ENCODE data around the gene PLTP. TPM values are rescaled to one million over a fixed set of nuclear protein-coding genes. Genes with fewer than 3 reads are reported as not detected.

Gene PLTP
- total and polyA plus RNA-seq, 2 donors (not counting 3 experiments of a cell fraction or from before 2014, with no cell fraction given): 62.1 to 118 TPM

DNA sequence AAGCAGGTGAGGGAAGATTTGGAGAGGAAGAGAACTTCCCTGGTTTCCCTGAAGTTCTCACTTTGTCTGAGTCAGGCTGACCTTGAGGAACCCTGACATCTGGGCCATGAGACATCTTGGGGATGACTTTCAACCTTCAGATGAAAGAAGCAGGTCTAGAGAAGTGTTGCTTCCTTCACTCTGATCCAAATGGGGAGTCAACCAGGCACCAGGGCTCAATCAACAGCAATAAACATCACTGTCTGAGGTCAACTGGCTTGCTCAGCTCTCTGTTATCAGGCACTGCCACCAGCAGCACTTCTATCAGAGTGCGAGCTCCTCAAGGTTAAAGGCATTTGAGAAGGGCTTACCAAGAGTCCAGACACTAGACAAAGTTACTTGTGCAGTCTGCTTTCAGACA, 61.0 kb downstream of the PLTP start:
- H3K4me2 ChIP-seq (ENCODE audit: insufficient read depth, low read length): no peak overlapping the region
- intact Hi-C loops (cut with micrococcal nuclease) (no loop called here), dilution Hi-C loops (cut with MboI; ENCODE audit: extremely low pct_ligation_motif_present, low sequenced_read_pairs) (no loop called here)
- TF ChIP-seq EZH2 (IDR thresholded peaks at IDR 0.05; ENCODE audit: borderline replicate concordance, low read depth, low read length, severe bottlenecking): no peak
- TF ChIP-seq, protein P1, sequence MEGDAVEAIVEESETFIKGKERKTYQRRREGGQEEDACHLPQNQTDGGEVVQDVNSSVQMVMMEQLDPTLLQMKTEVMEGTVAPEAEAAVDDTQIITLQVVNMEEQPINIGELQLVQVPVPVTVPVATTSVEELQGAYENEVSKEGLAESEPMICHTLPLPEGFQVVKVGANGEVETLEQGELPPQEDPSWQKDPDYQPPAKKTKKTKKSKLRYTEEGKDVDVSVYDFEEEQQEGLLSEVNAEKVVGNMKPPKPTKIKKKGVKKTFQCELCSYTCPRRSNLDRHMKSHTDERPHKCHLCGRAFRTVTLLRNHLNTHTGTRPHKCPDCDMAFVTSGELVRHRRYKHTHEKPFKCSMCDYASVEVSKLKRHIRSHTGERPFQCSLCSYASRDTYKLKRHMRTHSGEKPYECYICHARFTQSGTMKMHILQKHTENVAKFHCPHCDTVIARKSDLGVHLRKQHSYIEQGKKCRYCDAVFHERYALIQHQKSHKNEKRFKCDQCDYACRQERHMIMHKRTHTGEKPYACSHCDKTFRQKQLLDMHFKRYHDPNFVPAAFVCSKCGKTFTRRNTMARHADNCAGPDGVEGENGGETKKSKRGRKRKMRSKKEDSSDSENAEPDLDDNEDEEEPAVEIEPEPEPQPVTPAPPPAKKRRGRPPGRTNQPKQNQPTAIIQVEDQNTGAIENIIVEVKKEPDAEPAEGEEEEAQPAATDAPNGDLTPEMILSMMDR (IDR thresholded peaks at IDR 0.05; ENCODE audit: extremely low read depth in 1 of 2, insufficient read depth in 1 of 2, low read depth in 1 of 2, low read length in 2 of 2): no peak
- TF ChIP-seq MYC (IDR thresholded peaks at IDR 0.05; ENCODE audit: low read depth, low read length): no peak
- no peak for TF ChIP-seq JUN (IDR thresholded peaks at IDR 0.05; ENCODE audit: borderline replicate concordance, insufficient read depth, insufficient read length, low read depth)
- TF ChIP-seq POLR2AphosphoS5 (IDR thresholded peaks at IDR 0.05; ENCODE audit: insufficient read depth, low read depth, low read length): no peak
- peaks cover 0 to 12% of the 10 kb centered on the region in 2 experiments for H3K36me3 ChIP-seq (ENCODE audit: control insufficient read depth in 2 of 2, extremely low read depth in 1 of 2, insufficient read depth in 2 of 2, low read length in 2 of 2)
- no peak for DNase-seq (ENCODE audit: low read depth, low spot score)
- H3K9me1 ChIP-seq (replicated peaks; ENCODE audit: control insufficient read depth, extremely low read depth, insufficient read depth, low read length): no peaks in the 10 kb centered on the region
- no peak overlapping the region for H2AFZ ChIP-seq (ENCODE audit: low read depth, low read length)
- H3K9me3 ChIP-seq (replicated peaks; ENCODE audit: control insufficient read depth, insufficient read depth, low read length): no peaks in the 10 kb centered on the region
- H3K9ac ChIP-seq (replicated peaks; ENCODE audit: extremely low read depth, insufficient read depth, low read length): no peak overlapping the region
- no peaks in the 10 kb centered on the region for H3K4me1 ChIP-seq (ENCODE audit: control insufficient read depth, extremely low read depth, insufficient read depth, low read length)
- H3K79me2 ChIP-seq (ENCODE audit: control insufficient read depth, insufficient read depth, low read length): peaks cover 3% of the 10 kb centered on the region
- no peaks in the 10 kb centered on the region for H4K20me1 ChIP-seq (replicated peaks; ENCODE audit: control insufficient read depth, extremely low read depth, insufficient read depth, low read length)
- H3K4me3 ChIP-seq (replicated peaks in 1 of 3; ENCODE audit: insufficient read depth in 1 of 3, low read depth in 1 of 3, low read length in 3 of 3): no peak overlapping the region
- FAIRE-seq: no peak
- H3K27me3 ChIP-seq (ENCODE audit: control insufficient read depth in 2 of 2, insufficient read depth in 2 of 2, low read length in 2 of 2): no peaks in the 10 kb centered on the region
- BruUV-seq (replicated peaks): no TSS peak
- ChIA-PET CTCF (no interaction called here), POLR2A (no interaction called here)
- H3K27ac ChIP-seq (ENCODE audit: insufficient read depth, low read depth, low read length): no peak overlapping the region

GRCh38 chr20:45850238-45850637, 61.7 kb downstream of the PLTP start:
- Histone ChIP-seq H4K20me1 (replicated peaks; ENCODE audit: control insufficient read depth, extremely low read depth, insufficient read depth, low read length) (no peaks in the 10 kb centered on the region), H3K36me3 (ENCODE audit: control insufficient read depth in 2 of 2, extremely low read depth in 1 of 2, insufficient read depth in 2 of 2, low read length in 2 of 2) (peaks cover 0 to 14% of the 10 kb centered on the region in 2 experiments), H3K4me1 (ENCODE audit: control insufficient read depth, extremely low read depth, insufficient read depth, low read length) (no peaks in the 10 kb centered on the region), H3K27me3 (ENCODE audit: control insufficient read depth in 2 of 2, insufficient read depth in 2 of 2, low read length in 2 of 2) (no peaks in the 10 kb centered on the region), H2AFZ (ENCODE audit: low read depth, low read length) (no peak overlapping the region), H3K79me2 (ENCODE audit: control insufficient read depth, insufficient read depth, low read length) (peaks cover 3% of the 10 kb centered on the region), H3K27ac (ENCODE audit: insufficient read depth, low read depth, low read length) (no peak overlapping the region), H3K4me3 (replicated peaks in 1 of 3; ENCODE audit: insufficient read depth in 1 of 3, low read depth in 1 of 3, low read length in 3 of 3) (no peak overlapping the region), H3K9ac (replicated peaks; ENCODE audit: extremely low read depth, insufficient read depth, low read length) (no peak overlapping the region), H3K9me1 (replicated peaks; ENCODE audit: control insufficient read depth, extremely low read depth, insufficient read depth, low read length) (no peaks in the 10 kb centered on the region), H3K9me3 (replicated peaks; ENCODE audit: control insufficient read depth, insufficient read depth, low read length) (no peaks in the 10 kb centered on the region), H3K4me2 (ENCODE audit: insufficient read depth, low read length) (no peak overlapping the region)
- dilution Hi-C loops (cut with MboI; ENCODE audit: extremely low pct_ligation_motif_present, low sequenced_read_pairs) (no loop called here), intact Hi-C loops (cut with micrococcal nuclease) (no loop called here)
- no peak for FAIRE-seq
- POLR2A ChIA-PET: no interaction called here
- DNase-seq (ENCODE audit: low read depth, low spot score): no peak
- CTCF ChIA-PET: interaction anchor here (0.8 to 1.1 kb wide), 2 partner anchors 10 to 32 kb away, joined by 3 read pairs; no protein-coding TSS in a partner anchor
- no peak for TF ChIP-seq POLR2AphosphoS5 (IDR thresholded peaks at IDR 0.05; ENCODE audit: insufficient read depth, low read depth, low read length)
- TF ChIP-seq, protein P2, sequence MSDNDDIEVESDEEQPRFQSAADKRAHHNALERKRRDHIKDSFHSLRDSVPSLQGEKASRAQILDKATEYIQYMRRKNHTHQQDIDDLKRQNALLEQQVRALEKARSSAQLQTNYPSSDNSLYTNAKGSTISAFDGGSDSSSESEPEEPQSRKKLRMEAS (IDR thresholded peaks at IDR 0.05; ENCODE audit: insufficient read depth, insufficient read length): no peak
- TF ChIP-seq GATA2 (IDR thresholded peaks at IDR 0.05; ENCODE audit: insufficient read depth, insufficient read length, low read depth, low read length): no peak
- no peak for TF ChIP-seq MYC (IDR thresholded peaks at IDR 0.05; ENCODE audit: low read depth, low read length)
- no peak for TF ChIP-seq POLR2A (IDR thresholded peaks at IDR 0.05; ENCODE audit: low read depth, low read length)
- TF ChIP-seq, protein P1 (IDR thresholded peaks at IDR 0.05; ENCODE audit: extremely low read depth in 1 of 2, insufficient read depth in 1 of 2, low read depth in 1 of 2, low read length in 2 of 2): no peak
- TF ChIP-seq JUN (IDR thresholded peaks at IDR 0.05; ENCODE audit: borderline replicate concordance, insufficient read depth, insufficient read length, low read depth): no peak
- no peak for TF ChIP-seq FOS (IDR thresholded peaks at IDR 0.05; ENCODE audit: borderline replicate concordance, insufficient read depth, low read length)
- no peak for TF ChIP-seq EZH2 (IDR thresholded peaks at IDR 0.05; ENCODE audit: borderline replicate concordance, low read depth, low read length, severe bottlenecking)
- BruUV-seq (replicated peaks): no TSS peak
